OCI-LY3 (cell line): ENCODE data around the gene TEX19.

ENCODE experiments used
- H2AFZ ChIP-seq: fragments of 200-600, 300-600 bp; shearing (Covaris generic); 2 replicates; pipeline ENCODE4 v1.6.0; 2014; ENCODE audit warnings: antibody characterized with exemption, low read depth, low read length
- H3K27ac ChIP-seq: fragments of 200-600, 300-600 bp; sonication (generic); 2 replicates; pipeline ENCODE4 v1.5.1; 2014; ENCODE audit warnings: mild to moderate bottlenecking, low read length, moderate library complexity, mixed read lengths
- H3K27me3 ChIP-seq: fragments of 200-600, 300-600 bp; sonication (generic); 2 replicates; pipeline ENCODE4 v1.6.1; 2014; ENCODE audit warnings: low read depth, low read length, mixed read lengths
- H3K36me3 ChIP-seq: fragments of 200-600, 300-600 bp; sonication (generic); replicated peaks from 2 replicates; pipeline ENCODE3; 2014; ENCODE audit warnings: low read depth, low read length, mixed read lengths
- H3K4me1 ChIP-seq: fragments of 300-600, 200-600 bp; sonication (generic); 2 replicates; pipeline ENCODE4 v1.6.1; 2014; ENCODE audit warnings: low read length, mixed read lengths
- H3K4me2 ChIP-seq: fragments of 200-600, 300-600 bp; sonication (generic); 2 replicates; pipeline ENCODE4 v1.6.1; 2014; ENCODE audit warnings: low read length, mixed read lengths
- H3K4me3 ChIP-seq: fragments of 300-600, 200-600 bp; sonication (generic); 2 replicates; pipeline ENCODE4 v1.5.1; 2014; ENCODE audit warnings: antibody characterized with exemption, mild to moderate bottlenecking, low read length, moderate library complexity
- H3K79me2 ChIP-seq: fragments of 300-600, 200-600 bp; shearing (Covaris generic); 2 replicates; pipeline ENCODE4 v1.6.1; 2014; ENCODE audit warnings: mild to moderate bottlenecking, low read length, mixed read lengths
- H3K9ac ChIP-seq: fragments of 300-600, 200-600 bp; shearing (Covaris generic); 2 replicates; pipeline ENCODE4 v1.6.0; 2014; ENCODE audit warnings: mild to moderate bottlenecking, low read length, moderate library complexity
- H3K9me3 ChIP-seq: fragments of 200-600, 300-600 bp; shearing (Covaris generic); 2 replicates; pipeline ENCODE4 v1.6.1; 2014; ENCODE audit warnings: low read length, mixed read lengths; ENCODE audit not compliant: insufficient read depth
- H4K20me1 ChIP-seq: fragments of 200-600, 300-600 bp; sonication (generic); 2 replicates; pipeline ENCODE4 v1.6.1; 2016; ENCODE audit warnings: low read length, mixed read lengths; ENCODE audit not compliant: insufficient read depth
- EZH2phosphoT487 ChIP-seq: fragments of 200-600 bp; shearing (Covaris generic); IDR thresholded peaks from 2 replicates; pipeline ENCODE4 v1.6.1; 2018; ENCODE audit warnings: antibody characterized with exemption, mixed run types, low read depth
- TF ChIP-seq, protein P1 (sequence below): fragments of 200-600, 300-600 bp; sonication (generic); IDR thresholded peaks from 2 replicates; pipeline ENCODE4 v1.5.1; 2014; ENCODE audit warnings: antibody characterized with exemption, low read length, low read depth

Gene TEX19

DNA sequence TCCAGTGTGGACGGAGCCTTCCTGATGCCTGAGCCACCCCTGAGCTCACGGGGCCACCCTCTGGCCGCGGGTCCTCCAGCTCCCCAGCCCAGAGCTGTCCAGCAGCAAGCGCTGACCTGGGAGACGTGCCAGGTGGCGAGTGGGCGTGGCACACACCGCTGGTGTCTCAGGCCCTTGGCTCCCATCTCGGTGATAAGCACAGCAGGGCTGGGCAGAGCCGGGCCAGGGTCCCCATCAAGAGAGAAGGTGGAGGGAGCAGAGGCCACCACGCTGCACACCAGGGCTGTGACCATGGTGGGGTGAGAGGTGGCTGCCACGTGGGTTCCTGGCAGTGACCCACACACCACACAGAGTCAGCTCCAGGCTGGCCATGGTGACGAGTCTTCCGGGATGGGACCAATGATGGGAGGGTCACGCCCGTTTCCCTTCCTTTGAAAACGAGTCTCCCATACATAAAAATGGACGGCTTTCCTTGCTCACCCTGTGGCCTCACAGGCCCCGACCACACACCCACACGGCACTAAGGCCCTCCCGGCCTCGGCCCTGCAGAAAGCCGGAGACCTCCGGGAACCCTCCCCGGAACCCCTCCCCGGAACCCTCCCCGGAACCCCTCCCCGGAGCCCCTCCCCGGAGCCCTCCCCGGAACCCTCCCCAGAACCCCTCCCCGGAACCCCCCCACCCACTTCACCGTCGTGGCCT, 29.3 kb downstream of the TEX19 start:
- Histone ChIP-seq H3K9ac (no peak overlapping the region), H2AFZ (no peak overlapping the region), H3K9me3 (no peaks in the 10 kb centered on the region), H4K20me1 (no peaks in the 10 kb centered on the region), H3K4me1 (no peaks in the 10 kb centered on the region), H3K27ac (no peak overlapping the region), H3K36me3 (no peaks in the 10 kb centered on the region), H3K4me3 (no peak overlapping the region), H3K27me3 (no peaks in the 10 kb centered on the region), H3K4me2 (no peak overlapping the region), H3K79me2 (no peaks in the 10 kb centered on the region)
- TF ChIP-seq, protein P1, sequence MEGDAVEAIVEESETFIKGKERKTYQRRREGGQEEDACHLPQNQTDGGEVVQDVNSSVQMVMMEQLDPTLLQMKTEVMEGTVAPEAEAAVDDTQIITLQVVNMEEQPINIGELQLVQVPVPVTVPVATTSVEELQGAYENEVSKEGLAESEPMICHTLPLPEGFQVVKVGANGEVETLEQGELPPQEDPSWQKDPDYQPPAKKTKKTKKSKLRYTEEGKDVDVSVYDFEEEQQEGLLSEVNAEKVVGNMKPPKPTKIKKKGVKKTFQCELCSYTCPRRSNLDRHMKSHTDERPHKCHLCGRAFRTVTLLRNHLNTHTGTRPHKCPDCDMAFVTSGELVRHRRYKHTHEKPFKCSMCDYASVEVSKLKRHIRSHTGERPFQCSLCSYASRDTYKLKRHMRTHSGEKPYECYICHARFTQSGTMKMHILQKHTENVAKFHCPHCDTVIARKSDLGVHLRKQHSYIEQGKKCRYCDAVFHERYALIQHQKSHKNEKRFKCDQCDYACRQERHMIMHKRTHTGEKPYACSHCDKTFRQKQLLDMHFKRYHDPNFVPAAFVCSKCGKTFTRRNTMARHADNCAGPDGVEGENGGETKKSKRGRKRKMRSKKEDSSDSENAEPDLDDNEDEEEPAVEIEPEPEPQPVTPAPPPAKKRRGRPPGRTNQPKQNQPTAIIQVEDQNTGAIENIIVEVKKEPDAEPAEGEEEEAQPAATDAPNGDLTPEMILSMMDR = no peak
- TF ChIP-seq EZH2phosphoT487 = no peak

DNA sequence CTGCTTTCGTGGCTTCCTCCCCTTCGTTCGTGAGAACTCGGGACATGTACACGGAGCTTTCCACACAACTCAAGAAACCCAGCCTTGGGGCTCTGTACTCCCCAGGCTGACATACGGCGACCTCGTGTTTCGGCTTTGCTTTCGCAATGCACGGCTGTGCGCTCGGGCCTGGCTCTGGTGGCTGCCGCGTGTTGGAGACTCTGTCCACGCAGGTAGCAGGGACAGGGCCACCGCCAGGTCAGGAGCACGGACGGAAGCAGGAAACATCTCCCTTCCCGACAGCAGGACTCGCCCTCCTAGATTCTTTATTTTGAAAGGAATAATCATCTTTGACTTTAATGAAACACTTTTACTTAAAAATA, 29.9 kb downstream of the TEX19 start:
- H2AFZ ChIP-seq = no peak overlapping the region
- H3K27me3 ChIP-seq = no peaks in the 10 kb centered on the region
- no peaks in the 10 kb centered on the region for H3K79me2 ChIP-seq
- no peak overlapping the region for H3K27ac ChIP-seq
- no peaks in the 10 kb centered on the region for H4K20me1 ChIP-seq
- H3K4me3 ChIP-seq = no peak overlapping the region
- no peak for TF ChIP-seq EZH2phosphoT487
- TF ChIP-seq, protein P1 = no peak
- no peak overlapping the region for H3K9ac ChIP-seq
- no peaks in the 10 kb centered on the region for H3K36me3 ChIP-seq
- H3K4me1 ChIP-seq = no peaks in the 10 kb centered on the region
- no peak overlapping the region for H3K4me2 ChIP-seq
- no peaks in the 10 kb centered on the region for H3K9me3 ChIP-seq

DNA sequence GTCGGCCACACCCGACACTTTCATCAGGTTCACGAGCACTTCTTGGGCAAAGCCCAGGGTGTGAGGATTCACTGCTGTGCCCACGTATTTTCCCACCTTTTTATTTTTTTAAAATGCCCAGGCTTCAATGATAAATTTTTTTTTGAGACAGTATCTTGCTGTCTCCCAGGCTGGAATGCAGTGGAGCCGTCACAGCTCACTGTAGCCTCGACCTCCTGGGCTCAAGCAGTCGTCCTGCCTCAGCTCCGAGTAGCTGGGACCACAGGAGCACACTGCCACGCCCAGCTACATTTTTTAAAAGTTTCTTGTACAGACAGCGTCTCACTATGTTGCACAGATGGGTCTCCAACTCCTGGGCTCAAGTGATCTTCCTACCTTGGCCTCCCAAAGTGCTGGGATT, 30.3 kb downstream of the TEX19 start:
- Histone ChIP-seq H4K20me1 (no peaks in the 10 kb centered on the region), H3K9me3 (no peaks in the 10 kb centered on the region), H3K79me2 (no peaks in the 10 kb centered on the region), H3K9ac (no peak overlapping the region), H3K27me3 (no peaks in the 10 kb centered on the region), H3K4me3 (no peak overlapping the region), H3K4me2 (no peak overlapping the region), H3K36me3 (no peaks in the 10 kb centered on the region), H3K27ac (no peak overlapping the region), H2AFZ (no peak overlapping the region), H3K4me1 (no peaks in the 10 kb centered on the region)
- TF ChIP-seq, protein P1 = no peak
- no peak for TF ChIP-seq EZH2phosphoT487

DNA sequence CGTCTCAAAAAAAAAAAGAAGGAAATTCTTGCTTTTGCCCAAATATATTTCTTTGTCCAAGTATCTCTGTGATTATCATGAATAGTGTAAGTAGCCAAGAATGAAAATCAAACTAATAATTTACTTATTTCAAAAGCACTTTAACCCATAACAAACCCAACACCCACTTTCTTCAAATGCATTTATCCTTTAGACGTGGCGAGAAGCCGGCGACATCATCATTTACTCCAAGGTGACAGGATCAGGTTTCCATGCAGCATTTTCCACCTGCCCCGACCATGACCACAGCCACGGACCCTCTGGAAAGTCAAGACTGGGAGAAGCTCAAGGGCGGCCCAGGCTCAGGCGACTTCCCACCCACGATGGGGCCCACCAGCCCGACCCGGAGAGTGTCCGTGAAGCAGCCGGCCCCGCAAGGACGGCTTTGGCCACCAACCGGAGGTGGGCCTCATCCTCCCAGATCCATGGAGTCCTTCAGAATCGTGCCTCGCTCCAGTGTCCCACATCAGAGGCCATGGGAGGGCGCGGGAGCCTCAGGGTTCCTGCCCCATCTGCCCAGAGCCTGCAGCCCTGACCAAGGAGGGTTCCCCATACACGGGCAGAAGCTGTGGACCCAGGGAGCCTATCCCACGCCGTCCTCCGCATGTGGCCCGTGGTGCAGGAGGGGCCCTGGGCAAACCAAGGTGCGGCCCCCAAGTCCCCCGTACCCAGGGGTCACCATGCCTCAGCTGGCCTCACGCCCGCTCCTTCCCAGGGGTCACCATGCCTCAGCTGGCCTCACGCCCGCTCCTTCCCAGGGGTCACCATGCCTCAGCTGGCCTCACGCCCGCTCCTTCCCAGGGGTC, 31.2 kb downstream of the TEX19 start:
- Histone ChIP-seq H3K79me2 (no peaks in the 10 kb centered on the region), H3K4me3 (no peak overlapping the region), H3K9me3 (no peaks in the 10 kb centered on the region), H3K27ac (no peak overlapping the region), H3K9ac (no peak overlapping the region), H4K20me1 (no peaks in the 10 kb centered on the region), H2AFZ (no peak overlapping the region), H3K4me1 (no peaks in the 10 kb centered on the region), H3K4me2 (no peak overlapping the region), H3K27me3 (no peaks in the 10 kb centered on the region), H3K36me3 (no peaks in the 10 kb centered on the region)
- TF ChIP-seq EZH2phosphoT487 = no peak
- TF ChIP-seq, protein P1 = no peak
